Effector memory CD4-positive, alpha-beta T cell (primary cell): ENCODE results near the gene ZNF507.

Experiments
- DNase-seq, 3 donors: peaks; one replicate each; pipeline ENCODE4 v3.0.0-alpha.2; 2020
- H3K27ac ChIP-seq: 2 replicates; pipeline ENCODE4 v1.7.0; 2013; ENCODE audit warnings: mild to moderate bottlenecking, low read length, moderate library complexity; ENCODE audit not compliant: insufficient read depth, poor library complexity, severe bottlenecking
- H3K27me3 ChIP-seq: replicated peaks from 2 replicates; pipeline ENCODE4 v1.7.0; 2013; ENCODE audit warnings: mild to moderate bottlenecking, low read length; ENCODE audit not compliant: insufficient read depth, control insufficient read depth, poor library complexity, severe bottlenecking
- H3K36me3 ChIP-seq: 2 replicates; pipeline ENCODE4 v1.7.0; 2013; ENCODE audit warnings: mild to moderate bottlenecking, low read length, moderate library complexity; ENCODE audit not compliant: control insufficient read depth, insufficient read depth
- H3K4me1 ChIP-seq: 2 replicates; pipeline ENCODE4 v1.7.0; 2013; ENCODE audit warnings: low read length, mild to moderate bottlenecking; ENCODE audit not compliant: control insufficient read depth, insufficient read depth, poor library complexity, severe bottlenecking
- H3K4me3 ChIP-seq: 2 replicates; pipeline ENCODE4 v1.7.0; 2013; ENCODE audit warnings: low read length, low read depth, mild to moderate bottlenecking; ENCODE audit not compliant: insufficient read depth, poor library complexity, severe bottlenecking
- H3K9me3 ChIP-seq: 2 replicates; pipeline ENCODE4 v1.7.0; 2013; ENCODE audit warnings: mild to moderate bottlenecking, low read length, moderate library complexity; ENCODE audit not compliant: control insufficient read depth

Gene ZNF507

DNA sequence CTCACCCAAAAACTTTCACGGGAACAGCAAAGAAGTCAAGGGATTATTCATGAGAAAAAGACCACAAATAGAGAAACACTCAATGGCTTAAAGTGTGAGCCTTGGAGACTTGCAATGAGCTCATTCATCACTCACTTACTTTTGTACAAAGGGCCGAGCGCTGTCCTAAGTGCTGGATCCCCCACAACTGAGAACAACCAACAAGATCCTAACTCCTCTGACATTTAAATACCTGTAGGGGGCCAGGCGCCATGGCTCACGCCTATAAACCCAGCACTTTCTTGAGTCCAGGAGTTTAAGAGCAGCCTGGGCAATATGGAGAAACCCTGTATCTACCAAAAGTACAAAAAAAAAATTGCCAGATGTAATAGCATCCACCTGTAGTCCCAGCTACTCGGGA lies 29.4 kb upstream of the ZNF507 start:
- no peak overlapping the region for H3K27ac ChIP-seq
- no peaks in the 10 kb centered on the region for H3K36me3 ChIP-seq
- no peaks in the 10 kb centered on the region for H3K9me3 ChIP-seq
- DNase-seq = no peak
- no peaks in the 10 kb centered on the region for H3K27me3 ChIP-seq
- no peak overlapping the region for H3K4me3 ChIP-seq
- H3K4me1 ChIP-seq = no peaks in the 10 kb centered on the region

DNA sequence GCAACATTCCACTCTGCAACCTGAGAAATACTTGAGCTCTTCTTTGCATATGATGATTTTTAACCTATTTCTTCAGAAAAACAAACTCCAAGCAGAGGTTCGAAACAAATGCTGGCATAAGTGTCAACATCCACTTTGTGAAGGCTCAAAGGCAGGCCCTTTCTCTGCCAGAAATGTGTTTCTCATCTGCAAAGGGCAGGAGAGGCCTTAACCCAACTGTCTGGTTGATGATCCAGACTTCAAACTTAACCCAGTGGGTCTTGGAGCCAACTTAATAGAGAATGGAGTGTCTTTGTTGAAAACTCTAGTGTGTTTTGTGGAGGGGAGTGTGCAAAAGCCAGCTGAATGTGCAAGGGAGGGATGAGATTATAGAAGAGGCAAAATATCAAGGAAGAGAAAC lies 28.3 kb upstream of the ZNF507 start:
- H3K4me1 ChIP-seq = no peaks in the 10 kb centered on the region
- DNase-seq = no peak
- H3K27me3 ChIP-seq = no peaks in the 10 kb centered on the region
- no peak overlapping the region for H3K4me3 ChIP-seq
- H3K36me3 ChIP-seq = no peaks in the 10 kb centered on the region
- H3K27ac ChIP-seq = no peak overlapping the region
- no peaks in the 10 kb centered on the region for H3K9me3 ChIP-seq

- Histone ChIP-seq H3K4me3 (no peak overlapping the region), H3K27ac (no peak overlapping the region), H3K4me1 (no peaks in the 10 kb centered on the region), H3K36me3 (no peaks in the 10 kb centered on the region), H3K27me3 (no peaks in the 10 kb centered on the region), H3K9me3 (no peaks in the 10 kb centered on the region)
- no peak for DNase-seq
Observed at GRCh38 chr19:32318884-32319520, 26.4 kb upstream of the ZNF507 start.

- Histone ChIP-seq H3K4me1 (no peaks in the 10 kb centered on the region), H3K27me3 (peaks cover 5% of the 10 kb centered on the region), H3K4me3 (no peak overlapping the region), H3K9me3 (no peaks in the 10 kb centered on the region), H3K27ac (no peak overlapping the region), H3K36me3 (no peaks in the 10 kb centered on the region)
- no peak for DNase-seq
Observed at GRCh38 chr19:32322541-32322940, 22.9 kb upstream of the ZNF507 start.

GRCh38 chr19:32324631-32325285 lies 20.7 kb upstream of the ZNF507 start:
- Histone ChIP-seq H3K9me3 (no peaks in the 10 kb centered on the region), H3K27me3 (peaks cover 5% of the 10 kb centered on the region)
- no peak for DNase-seq

GRCh38 chr19:32330213-32330857 lies 15.1 kb upstream of the ZNF507 start:
- H3K27ac ChIP-seq = no peak overlapping the region
- H3K4me3 ChIP-seq = no peak overlapping the region
- no peaks in the 10 kb centered on the region for H3K4me1 ChIP-seq
- no peak for DNase-seq
- H3K9me3 ChIP-seq = no peaks in the 10 kb centered on the region
- peaks cover 5% of the 10 kb centered on the region for H3K27me3 ChIP-seq
- H3K36me3 ChIP-seq = no peaks in the 10 kb centered on the region

More at GRCh38 chr19:32324631-32325285, 20.7 kb upstream of the ZNF507 start:
- no peaks in the 10 kb centered on the region for H3K4me1 ChIP-seq
- H3K27ac ChIP-seq = no peak overlapping the region
- no peak overlapping the region for H3K4me3 ChIP-seq
- no peaks in the 10 kb centered on the region for H3K36me3 ChIP-seq

GRCh38 chr19:32333227-32333626 lies 12.2 kb upstream of the ZNF507 start:
- Histone ChIP-seq H3K27ac (no peak overlapping the region), H3K27me3 (no peaks in the 10 kb centered on the region), H3K9me3 (no peaks in the 10 kb centered on the region), H3K36me3 (no peaks in the 10 kb centered on the region), H3K4me1 (no peaks in the 10 kb centered on the region), H3K4me3 (no peak overlapping the region)
- no peak for DNase-seq

GRCh38 chr19:32336259-32337083 lies 8.9 kb upstream of the ZNF507 start:
- H3K4me3 ChIP-seq = no peak overlapping the region
- H3K27me3 ChIP-seq = no peaks in the 10 kb centered on the region
- H3K9me3 ChIP-seq = no peaks in the 10 kb centered on the region
- H3K27ac ChIP-seq = no peak overlapping the region
- no peak for DNase-seq
- H3K4me1 ChIP-seq = no peaks in the 10 kb centered on the region
- H3K36me3 ChIP-seq = no peaks in the 10 kb centered on the region

DNA sequence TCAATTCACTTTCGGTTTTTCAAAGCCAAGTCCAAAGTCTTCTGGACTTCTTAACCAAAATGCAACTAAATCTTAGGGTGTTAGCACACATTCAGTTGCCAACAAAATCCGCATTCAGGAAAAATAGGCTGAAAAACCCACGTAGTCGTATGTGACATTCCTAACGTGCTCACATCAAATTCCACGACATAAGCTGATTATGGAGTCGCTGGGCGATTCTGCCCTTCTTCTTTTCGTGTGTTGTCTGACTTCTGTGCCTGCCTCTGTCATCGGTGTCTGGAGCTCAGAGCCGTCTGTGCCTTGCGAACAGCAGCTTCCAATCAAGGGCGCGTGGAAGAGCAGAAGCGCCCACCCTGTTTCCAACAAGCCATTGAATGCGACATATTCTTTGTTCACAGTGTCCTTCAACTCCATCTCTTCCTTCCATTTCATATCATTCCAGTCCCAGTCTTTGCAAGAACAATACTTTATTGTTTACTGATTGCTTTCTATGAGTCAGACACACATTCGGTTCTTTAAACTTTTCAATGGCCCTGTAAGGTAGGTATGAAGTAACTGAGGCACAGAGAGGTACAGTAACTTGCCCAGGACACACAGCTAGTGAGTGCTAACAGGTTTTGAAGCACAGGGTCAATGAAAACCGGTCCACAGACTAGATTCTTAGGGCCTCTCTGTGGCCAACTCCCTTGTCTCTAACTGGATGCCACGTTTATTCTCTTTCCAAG lies 8.2 kb upstream of the ZNF507 start:
- Histone ChIP-seq H3K4me3 (no peak overlapping the region), H3K36me3 (no peaks in the 10 kb centered on the region), H3K4me1 (no peaks in the 10 kb centered on the region), H3K27ac (no peak overlapping the region), H3K27me3 (no peaks in the 10 kb centered on the region), H3K9me3 (no peaks in the 10 kb centered on the region)
- DNase-seq = no peak
